Tibial artery (tissue), 4 donors: ENCODE results near the gene DNAH6.

Experiments
- DNase-seq, 2 donors: peaks; one replicate each; pipeline ENCODE4 v3.0.0-alpha.2; 2019
- H3K27ac ChIP-seq, 2 donors: fragments of 200-600 bp; sonication (generic) in 1 of 2; 1 replicate in 1 of 2; 2 replicates in 1 of 2; pipeline ENCODE4 v1.5.1; 2018 to 2019; ENCODE audit warnings: mild to moderate bottlenecking in 1 of 2
- H3K27me3 ChIP-seq, 2 donors: fragments of 200-600 bp; sonication (generic) in 1 of 2; one replicate each; pipeline versions ENCODE4 v1.5.1 to v1.6.0; 2016 to 2019
- H3K36me3 ChIP-seq, 3 donors: fragments of 200-600 bp; sonication (generic) in 2 of 3; one replicate each; pipeline ENCODE4 v1.5.1; 2016 to 2019; ENCODE audit warnings: mild to moderate bottlenecking in 2 of 3
- H3K4me1 ChIP-seq, 4 donors: fragments of 200-600 bp; sonication (generic) in 2 of 4; 1 replicate in 3 of 4; 2 replicates in 1 of 4; pipeline ENCODE4 v1.5.1; 2016 to 2019
- H3K4me3 ChIP-seq, 2 donors: fragments of 200-600 bp; sonication (generic) in 1 of 2; 1 replicate in 1 of 2; 2 replicates in 1 of 2; pipeline ENCODE4 v1.5.1; 2018 to 2019; ENCODE audit warnings: mild to moderate bottlenecking in 2 of 2
- H3K9me3 ChIP-seq, 3 donors: fragments of 200-600 bp; sonication (generic) in 1 of 3; one replicate each; pipeline ENCODE4 v1.5.1; 2016 to 2019
- CTCF ChIP-seq, 2 experiments: fragments of 200-600 bp in 1 of 2; fragments of 450-650 bp in 1 of 2; IDR thresholded peaks; one replicate each; pipeline ENCODE4 v1.5.1; 2017 to 2019; ENCODE audit warnings: antibody characterized with exemption in 2 of 2, mild to moderate bottlenecking in 1 of 2, moderate library complexity in 1 of 2
- intact Hi-C: fragments of 100-400 bp; cut with DNase I; formaldehyde crosslinking; loops from one replicate; pipeline ENCODE4 v1.15.0; 2023; ENCODE audit warnings: low total_unique reads

DNAH6 gene

GRCh38 chr2:84639751-84640150 lies 123.5 kb downstream of the DNAH6 start:
- H3K36me3 ChIP-seq: no peaks in the 10 kb centered on the region
- H3K9me3 ChIP-seq: no peaks in the 10 kb centered on the region
- no peaks in the 10 kb centered on the region for H3K4me1 ChIP-seq
- no peaks in the 10 kb centered on the region for H3K27me3 ChIP-seq
- no peak for TF ChIP-seq CTCF (IDR thresholded peaks at IDR 0.05)
- H3K27ac ChIP-seq: no peak overlapping the region
- DNase-seq: no peak
- H3K4me3 ChIP-seq: no peak overlapping the region
- intact Hi-C loops: no loop called here

- H3K27ac ChIP-seq: no peak overlapping the region
- DNase-seq: no peak
- TF ChIP-seq CTCF (IDR thresholded peaks at IDR 0.05): no peak
- H3K9me3 ChIP-seq: no peaks in the 10 kb centered on the region
- no peaks in the 10 kb centered on the region for H3K27me3 ChIP-seq
- H3K4me1 ChIP-seq: no peaks in the 10 kb centered on the region
- intact Hi-C loops: no loop called here
- no peak overlapping the region for H3K4me3 ChIP-seq
- H3K36me3 ChIP-seq: no peaks in the 10 kb centered on the region
Measured at GRCh38 chr2:84640411-84640810, 124.1 kb downstream of the DNAH6 start.

GRCh38 chr2:84641021-84641420 lies 124.7 kb downstream of the DNAH6 start:
- no peak for DNase-seq
- no peaks in the 10 kb centered on the region for H3K4me1 ChIP-seq
- no peak for TF ChIP-seq CTCF (IDR thresholded peaks at IDR 0.05)
- no peaks in the 10 kb centered on the region for H3K27me3 ChIP-seq
- no peaks in the 10 kb centered on the region for H3K9me3 ChIP-seq
- no peak overlapping the region for H3K27ac ChIP-seq
- intact Hi-C loops: no loop called here
- no peak overlapping the region for H3K4me3 ChIP-seq
- no peaks in the 10 kb centered on the region for H3K36me3 ChIP-seq

GRCh38 chr2:84643991-84644390 lies 127.7 kb downstream of the DNAH6 start:
- H3K4me1 ChIP-seq: no peaks in the 10 kb centered on the region
- no peaks in the 10 kb centered on the region for H3K36me3 ChIP-seq
- no peak for TF ChIP-seq CTCF (IDR thresholded peaks at IDR 0.05)
- H3K27ac ChIP-seq: no peak overlapping the region
- DNase-seq: no peak
- no peaks in the 10 kb centered on the region for H3K9me3 ChIP-seq
- intact Hi-C loops: no loop called here
- no peak overlapping the region for H3K4me3 ChIP-seq
- no peaks in the 10 kb centered on the region for H3K27me3 ChIP-seq

- no peaks in the 10 kb centered on the region for H3K4me1 ChIP-seq
- no peak overlapping the region for H3K4me3 ChIP-seq
- no peak for TF ChIP-seq CTCF (IDR thresholded peaks at IDR 0.05)
- H3K27ac ChIP-seq: no peak overlapping the region
- no peaks in the 10 kb centered on the region for H3K9me3 ChIP-seq
- no peak for DNase-seq
- no peaks in the 10 kb centered on the region for H3K36me3 ChIP-seq
- intact Hi-C loops: no loop called here
- no peaks in the 10 kb centered on the region for H3K27me3 ChIP-seq
Measured at GRCh38 chr2:84646514-84646913, 130.2 kb downstream of the DNAH6 start.

GRCh38 chr2:84647267-84647666 lies 131.0 kb downstream of the DNAH6 start:
- Histone ChIP-seq H3K27ac (no peak overlapping the region), H3K4me3 (no peak overlapping the region), H3K9me3 (no peaks in the 10 kb centered on the region), H3K4me1 (no peaks in the 10 kb centered on the region), H3K36me3 (no peaks in the 10 kb centered on the region), H3K27me3 (no peaks in the 10 kb centered on the region)
- TF ChIP-seq CTCF (IDR thresholded peaks at IDR 0.05): no peak
- DNase-seq: no peak
- intact Hi-C loops: no loop called here
